ENCODE measurements around the gene PRKAG1.
A peak's percentile ranks its signal among the peaks of the same experiment; 100 is the strongest.

The PRKAG1 gene

DNA sequence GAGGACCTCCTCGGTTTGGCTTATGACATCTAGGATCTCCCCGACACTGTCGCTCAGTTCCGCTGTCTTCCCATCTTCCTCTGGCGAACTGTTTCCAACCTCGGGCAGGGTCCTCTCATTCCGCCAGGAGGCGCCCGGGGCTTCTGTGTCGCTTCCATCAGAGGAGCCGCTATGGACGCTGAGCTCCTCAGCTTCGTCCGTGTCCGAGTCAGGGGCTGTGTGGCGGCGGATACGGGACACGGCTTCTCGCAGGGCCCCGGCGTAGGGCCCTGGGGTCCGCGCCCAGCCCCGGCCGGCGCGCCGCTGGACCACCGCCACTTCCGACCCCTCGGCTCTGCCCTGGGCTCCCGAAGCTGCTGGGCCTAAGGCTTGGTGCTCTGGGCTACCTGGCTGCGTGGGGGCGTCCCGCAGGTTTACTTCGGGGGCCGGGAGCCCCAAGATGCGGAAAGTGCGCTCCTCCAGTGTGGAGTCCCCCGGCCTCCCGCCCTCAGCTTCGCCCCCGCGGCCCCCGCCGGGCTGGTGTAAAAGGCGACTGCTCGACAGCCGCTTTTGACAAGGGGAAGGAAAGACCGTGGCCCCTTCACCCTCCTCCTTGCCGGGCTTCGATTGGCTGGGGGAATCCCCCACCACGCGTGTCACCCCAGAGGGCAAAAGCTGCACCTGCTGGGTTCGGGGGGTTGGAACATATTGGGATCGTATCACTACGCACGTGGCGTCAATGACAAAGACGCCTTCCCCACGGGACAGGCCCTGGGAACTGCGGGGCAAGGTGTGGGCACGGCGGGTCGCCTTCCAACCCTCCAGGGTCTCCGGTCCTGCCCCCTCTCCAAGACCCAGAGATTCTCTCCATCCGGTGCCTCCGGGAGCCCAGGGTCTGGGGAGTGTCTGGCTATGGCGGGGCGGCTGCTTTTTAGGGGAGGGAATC is 21.5 kb downstream of the PRKAG1 start:
- no peak for TF ChIP-seq ZNF138 (tag by site-specific recombination; IDR thresholded peaks at IDR 0.05; ENCODE audit: borderline replicate concordance)
- no peak for TF ChIP-seq ZNF157 (tag by site-specific recombination; IDR thresholded peaks at IDR 0.05)
- TF ChIP-seq ZNF596 (tag by site-specific recombination; IDR thresholded peaks at IDR 0.05) = no peak
- TF ChIP-seq, protein P1, sequence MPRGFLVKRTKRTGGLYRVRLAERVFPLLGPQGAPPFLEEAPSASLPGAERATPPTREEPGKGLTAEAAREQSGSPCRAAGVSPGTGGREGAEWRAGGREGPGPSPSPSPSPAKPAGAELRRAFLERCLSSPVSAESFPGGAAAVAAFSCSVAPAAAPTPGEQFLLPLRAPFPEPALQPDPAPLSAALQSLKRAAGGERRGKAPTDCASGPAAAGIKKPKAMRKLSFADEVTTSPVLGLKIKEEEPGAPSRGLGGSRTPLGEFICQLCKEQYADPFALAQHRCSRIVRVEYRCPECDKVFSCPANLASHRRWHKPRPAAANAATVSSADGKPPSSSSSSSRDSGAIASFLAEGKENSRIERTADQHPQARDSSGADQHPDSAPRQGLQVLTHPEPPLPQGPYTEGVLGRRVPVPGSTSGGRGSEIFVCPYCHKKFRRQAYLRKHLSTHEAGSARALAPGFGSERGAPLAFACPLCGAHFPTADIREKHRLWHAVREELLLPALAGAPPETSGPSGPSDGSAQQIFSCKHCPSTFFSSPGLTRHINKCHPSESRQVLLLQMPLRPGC (tag by site-specific recombination; IDR thresholded peaks at IDR 0.05) = no peak
- TF ChIP-seq SCRT1 (tag by site-specific recombination; IDR thresholded peaks at IDR 0.05; ENCODE audit: borderline replicate concordance) = no peak
- TF ChIP-seq, protein P2, sequence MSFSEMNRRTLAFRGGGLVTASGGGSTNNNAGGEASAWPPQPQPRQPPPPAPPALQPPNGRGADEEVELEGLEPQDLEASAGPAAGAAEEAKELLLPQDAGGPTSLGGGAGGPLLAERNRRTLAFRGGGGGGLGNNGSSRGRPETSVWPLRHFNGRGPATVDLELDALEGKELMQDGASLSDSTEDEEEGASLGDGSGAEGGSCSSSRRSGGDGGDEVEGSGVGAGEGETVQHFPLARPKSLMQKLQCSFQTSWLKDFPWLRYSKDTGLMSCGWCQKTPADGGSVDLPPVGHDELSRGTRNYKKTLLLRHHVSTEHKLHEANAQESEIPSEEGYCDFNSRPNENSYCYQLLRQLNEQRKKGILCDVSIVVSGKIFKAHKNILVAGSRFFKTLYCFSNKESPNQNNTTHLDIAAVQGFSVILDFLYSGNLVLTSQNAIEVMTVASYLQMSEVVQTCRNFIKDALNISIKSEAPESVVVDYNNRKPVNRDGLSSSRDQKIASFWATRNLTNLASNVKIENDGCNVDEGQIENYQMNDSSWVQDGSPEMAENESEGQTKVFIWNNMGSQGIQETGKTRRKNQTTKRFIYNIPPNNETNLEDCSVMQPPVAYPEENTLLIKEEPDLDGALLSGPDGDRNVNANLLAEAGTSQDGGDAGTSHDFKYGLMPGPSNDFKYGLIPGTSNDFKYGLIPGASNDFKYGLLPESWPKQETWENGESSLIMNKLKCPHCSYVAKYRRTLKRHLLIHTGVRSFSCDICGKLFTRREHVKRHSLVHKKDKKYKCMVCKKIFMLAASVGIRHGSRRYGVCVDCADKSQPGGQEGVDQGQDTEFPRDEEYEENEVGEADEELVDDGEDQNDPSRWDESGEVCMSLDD (tag by site-specific recombination; IDR thresholded peaks at IDR 0.05) = no peak
- no peak for TF ChIP-seq ZNF248 (tag by site-specific recombination; IDR thresholded peaks at IDR 0.05)
- TF ChIP-seq ZBTB48 (tag by site-specific recombination; IDR thresholded peaks at IDR 0.05) = no peak
- no peak for TF ChIP-seq KLF16 (tag by site-specific recombination; IDR thresholded peaks at IDR 0.05)
- TF ChIP-seq SALL2 (tag by site-specific recombination; IDR thresholded peaks at IDR 0.05; ENCODE audit: borderline replicate concordance) = no peak
- TF ChIP-seq, protein P3, sequence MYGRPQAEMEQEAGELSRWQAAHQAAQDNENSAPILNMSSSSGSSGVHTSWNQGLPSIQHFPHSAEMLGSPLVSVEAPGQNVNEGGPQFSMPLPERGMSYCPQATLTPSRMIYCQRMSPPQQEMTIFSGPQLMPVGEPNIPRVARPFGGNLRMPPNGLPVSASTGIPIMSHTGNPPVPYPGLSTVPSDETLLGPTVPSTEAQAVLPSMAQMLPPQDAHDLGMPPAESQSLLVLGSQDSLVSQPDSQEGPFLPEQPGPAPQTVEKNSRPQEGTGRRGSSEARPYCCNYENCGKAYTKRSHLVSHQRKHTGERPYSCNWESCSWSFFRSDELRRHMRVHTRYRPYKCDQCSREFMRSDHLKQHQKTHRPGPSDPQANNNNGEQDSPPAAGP (tag by site-specific recombination; IDR thresholded peaks at IDR 0.05) = no peak
- no peak for TF ChIP-seq ZNF501 (tag by site-specific recombination; IDR thresholded peaks at IDR 0.05)
- no peak for TF ChIP-seq ZNF341 (tag by site-specific recombination; IDR thresholded peaks at IDR 0.05; ENCODE audit: low read depth)
- TF ChIP-seq ZNF155 (tag by site-specific recombination; IDR thresholded peaks at IDR 0.05) = no peak
- ChIA-PET CTCF (interaction anchor here (0.6 to 5.7 kb wide), 34 partner anchors 9 to 350 kb away, joined by 3 to 53 read pairs (median 4); partner anchors contain the start of genes ARF3, DDX23, DNAJC22 and FKBP11), POLR2A (interaction anchor here (0.7 to 0.9 kb wide), 2 partner anchors 20 to 21 kb away, joined by 3 read pairs; no protein-coding TSS in a partner anchor)
- H3K4me1 ChIP-seq (ENCODE audit: control insufficient read depth, insufficient read depth, low read length) = peaks cover 6% of the 10 kb centered on the region
- H3K36me3 ChIP-seq (ENCODE audit: control insufficient read depth in 2 of 2, insufficient read depth in 1 of 2, low read length in 2 of 2) = peaks cover 2 to 22% of the 10 kb centered on the region in 2 experiments; a peak in 2 of 3 replicates
- H3K27ac ChIP-seq (ENCODE audit: extremely low read depth, low read depth, low read length) = no peak overlapping the region; the same call in 1 of the 2 replicates
- no peak overlapping the region for H3K4me3 ChIP-seq (ENCODE audit: low read depth, low read length)
- no peaks in the 10 kb centered on the region for H3K9me3 ChIP-seq (ENCODE audit: control insufficient read depth, insufficient read depth, low read depth, low read length)

DNA sequence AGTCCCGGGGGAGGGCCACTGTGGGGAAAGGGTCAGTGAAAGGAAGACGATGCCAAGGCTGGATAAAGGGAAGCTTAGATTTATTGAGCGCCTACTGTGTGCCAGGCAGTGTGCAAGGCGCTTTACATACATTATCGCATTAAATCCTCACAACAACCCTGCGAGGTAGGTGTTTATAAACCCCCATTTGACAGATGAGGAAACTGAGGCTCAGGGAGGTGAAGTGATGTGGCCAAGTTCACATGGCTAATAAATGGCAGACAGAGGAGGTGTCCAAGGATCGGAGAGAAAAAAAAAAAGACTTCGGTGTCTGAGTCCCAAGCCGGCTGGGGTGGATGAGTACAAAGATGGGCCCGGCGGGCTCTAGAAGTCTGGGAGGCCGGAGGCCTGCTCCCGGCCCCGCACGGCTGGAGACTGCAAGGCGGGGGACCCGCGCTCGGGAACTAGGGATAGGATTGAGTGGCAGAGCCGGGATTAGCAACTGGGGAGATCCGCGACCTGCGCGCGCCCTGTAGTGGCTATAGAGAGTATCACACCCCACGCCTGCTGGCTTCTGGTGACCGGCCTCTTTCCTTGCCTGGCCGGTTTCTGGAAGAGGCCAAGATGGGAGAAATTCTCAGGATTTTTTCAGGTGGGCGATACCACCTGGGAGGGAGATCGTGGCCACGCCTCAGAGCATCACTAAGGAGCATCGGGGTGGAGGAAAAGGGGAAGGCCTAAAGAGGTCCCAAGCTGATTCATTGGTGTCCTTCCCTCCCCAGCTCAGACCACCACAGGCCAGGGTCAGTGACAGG is 23.3 kb downstream of the PRKAG1 start:
- no peak overlapping the region for H3K4me3 ChIP-seq (ENCODE audit: low read depth, low read length)
- ChIA-PET CTCF (interaction anchor here (0.5 to 5.7 kb wide), 22 partner anchors 7 to 311 kb away, joined by 3 to 53 read pairs (median 4); partner anchors contain the start of genes DDX23 and WNT1), POLR2A (interaction anchor here (1.0 kb wide), 1 partner anchor 69 kb away, joined by 3 read pairs; no protein-coding TSS in a partner anchor)
- no peak overlapping the region for H3K27ac ChIP-seq (ENCODE audit: extremely low read depth, low read depth, low read length)
- H3K9me3 ChIP-seq (ENCODE audit: control insufficient read depth, insufficient read depth, low read depth, low read length) = no peaks in the 10 kb centered on the region
- peaks cover 6% of the 10 kb centered on the region for H3K4me1 ChIP-seq (ENCODE audit: control insufficient read depth, insufficient read depth, low read length)
- peaks cover 0 to 6% of the 10 kb centered on the region in 2 experiments; a peak in 1 of 3 replicates for H3K36me3 ChIP-seq (ENCODE audit: control insufficient read depth in 2 of 2, insufficient read depth in 1 of 2, low read length in 2 of 2)
- TF ChIP-seq ZNF610 (tag by site-specific recombination; IDR thresholded peaks at IDR 0.05; ENCODE audit: borderline replicate concordance) = no peak
- TF ChIP-seq ZNF830 (tag by site-specific recombination; IDR thresholded peaks at IDR 0.05; ENCODE audit: low read depth) = no peak
- peak; percentile 78 for TF ChIP-seq ZNF600 (tag by site-specific recombination; IDR thresholded peaks at IDR 0.05)
- TF ChIP-seq ZNF404 (tag by site-specific recombination; IDR thresholded peaks at IDR 0.05) = no peak
- TF ChIP-seq, protein P4, sequence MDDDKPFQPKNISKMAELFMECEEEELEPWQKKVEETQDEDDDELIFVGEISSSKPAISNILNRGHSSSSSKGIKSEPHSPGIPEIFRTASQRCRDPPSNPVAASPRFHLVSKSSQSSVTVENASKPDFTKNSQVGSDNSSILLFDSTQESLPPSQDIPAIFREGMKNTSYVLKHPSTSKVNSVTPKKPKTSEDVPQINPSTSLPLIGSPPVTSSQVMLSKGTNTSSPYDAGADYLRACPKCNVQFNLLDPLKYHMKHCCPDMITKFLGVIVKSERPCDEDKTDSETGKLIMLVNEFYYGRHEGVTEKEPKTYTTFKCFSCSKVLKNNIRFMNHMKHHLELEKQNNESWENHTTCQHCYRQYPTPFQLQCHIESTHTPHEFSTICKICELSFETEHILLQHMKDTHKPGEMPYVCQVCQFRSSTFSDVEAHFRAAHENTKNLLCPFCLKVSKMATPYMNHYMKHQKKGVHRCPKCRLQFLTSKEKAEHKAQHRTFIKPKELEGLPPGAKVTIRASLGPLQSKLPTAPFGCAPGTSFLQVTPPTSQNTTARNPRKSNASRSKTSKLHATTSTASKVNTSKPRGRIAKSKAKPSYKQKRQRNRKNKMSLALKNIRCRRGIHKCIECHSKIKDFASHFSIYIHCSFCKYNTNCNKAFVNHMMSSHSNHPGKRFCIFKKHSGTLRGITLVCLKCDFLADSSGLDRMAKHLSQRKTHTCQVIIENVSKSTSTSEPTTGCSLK (tag by site-specific recombination; IDR thresholded peaks at IDR 0.05) = no peak
- TF ChIP-seq ZNF221 (tag by site-specific recombination; IDR thresholded peaks at IDR 0.05; ENCODE audit: borderline replicate concordance) = no peak
- no peak for TF ChIP-seq RBAK (tag by site-specific recombination; IDR thresholded peaks at IDR 0.05)
- TF ChIP-seq ZNF548 (tag by site-specific recombination; IDR thresholded peaks at IDR 0.05) = no peak
- no peak for TF ChIP-seq YY2 (tag by site-specific recombination; IDR thresholded peaks at IDR 0.05)
- TF ChIP-seq ZNF184 (tag by site-specific recombination; IDR thresholded peaks at IDR 0.05) = no peak
- TF ChIP-seq ZNF311 (tag by site-specific recombination; IDR thresholded peaks at IDR 0.05; ENCODE audit: borderline replicate concordance) = no peak

Measured in HEK293 (cell line).